NB4 (cell line): Measurements from ENCODE around the gene B3GLCT.

Source experiments
- DNase-seq: peaks from one replicate; pipeline ENCODE4 v3.0.0; 2010; ENCODE audit warnings: low read depth
- H3K4me3 ChIP-seq: one replicate; pipeline ENCODE4 v1.5.1; 2011; ENCODE audit warnings: mild to moderate bottlenecking, low read depth, low read length, moderate library complexity
- MYC ChIP-seq: IDR thresholded peaks from 2 replicates; pipeline ENCODE4 v1.6.1; 2011; ENCODE audit warnings: low read depth, low read length
- POLR2A ChIP-seq: IDR thresholded peaks from 2 replicates; pipeline ENCODE4 v1.6.1; 2011; ENCODE audit warnings: mild to moderate bottlenecking; ENCODE audit not compliant: insufficient read length; ENCODE audit errors: extremely low read depth
- TF ChIP-seq, protein P1 (sequence below): IDR thresholded peaks from 2 replicates; pipeline ENCODE4 v1.6.1; 2011; ENCODE audit warnings: low read depth, low read length
- TF ChIP-seq, protein P2 (sequence below): IDR thresholded peaks from one replicate; pipeline ENCODE4 v1.5.1; 2012; ENCODE audit warnings: low read depth, low read length

B3GLCT gene

GRCh38 chr13:31199849-31200636 is at the start of gene B3GLCT:
Gene B3GLCT (plus strand): TSS chr13:31199975. CDS start chr13:31200085, 110 bp downstream.
- peak within 1 kb of the TSS; percentile 35 for H3K4me3 ChIP-seq
- TF ChIP-seq MYC (peak; percentile 58), POLR2A (peak; percentile 37)
- TF ChIP-seq, protein P1, sequence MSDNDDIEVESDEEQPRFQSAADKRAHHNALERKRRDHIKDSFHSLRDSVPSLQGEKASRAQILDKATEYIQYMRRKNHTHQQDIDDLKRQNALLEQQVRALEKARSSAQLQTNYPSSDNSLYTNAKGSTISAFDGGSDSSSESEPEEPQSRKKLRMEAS, result peak; percentile 57
- TF ChIP-seq, protein P2, sequence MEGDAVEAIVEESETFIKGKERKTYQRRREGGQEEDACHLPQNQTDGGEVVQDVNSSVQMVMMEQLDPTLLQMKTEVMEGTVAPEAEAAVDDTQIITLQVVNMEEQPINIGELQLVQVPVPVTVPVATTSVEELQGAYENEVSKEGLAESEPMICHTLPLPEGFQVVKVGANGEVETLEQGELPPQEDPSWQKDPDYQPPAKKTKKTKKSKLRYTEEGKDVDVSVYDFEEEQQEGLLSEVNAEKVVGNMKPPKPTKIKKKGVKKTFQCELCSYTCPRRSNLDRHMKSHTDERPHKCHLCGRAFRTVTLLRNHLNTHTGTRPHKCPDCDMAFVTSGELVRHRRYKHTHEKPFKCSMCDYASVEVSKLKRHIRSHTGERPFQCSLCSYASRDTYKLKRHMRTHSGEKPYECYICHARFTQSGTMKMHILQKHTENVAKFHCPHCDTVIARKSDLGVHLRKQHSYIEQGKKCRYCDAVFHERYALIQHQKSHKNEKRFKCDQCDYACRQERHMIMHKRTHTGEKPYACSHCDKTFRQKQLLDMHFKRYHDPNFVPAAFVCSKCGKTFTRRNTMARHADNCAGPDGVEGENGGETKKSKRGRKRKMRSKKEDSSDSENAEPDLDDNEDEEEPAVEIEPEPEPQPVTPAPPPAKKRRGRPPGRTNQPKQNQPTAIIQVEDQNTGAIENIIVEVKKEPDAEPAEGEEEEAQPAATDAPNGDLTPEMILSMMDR, result peak; percentile 70
- peak; percentile 86 for DNase-seq

DNA sequence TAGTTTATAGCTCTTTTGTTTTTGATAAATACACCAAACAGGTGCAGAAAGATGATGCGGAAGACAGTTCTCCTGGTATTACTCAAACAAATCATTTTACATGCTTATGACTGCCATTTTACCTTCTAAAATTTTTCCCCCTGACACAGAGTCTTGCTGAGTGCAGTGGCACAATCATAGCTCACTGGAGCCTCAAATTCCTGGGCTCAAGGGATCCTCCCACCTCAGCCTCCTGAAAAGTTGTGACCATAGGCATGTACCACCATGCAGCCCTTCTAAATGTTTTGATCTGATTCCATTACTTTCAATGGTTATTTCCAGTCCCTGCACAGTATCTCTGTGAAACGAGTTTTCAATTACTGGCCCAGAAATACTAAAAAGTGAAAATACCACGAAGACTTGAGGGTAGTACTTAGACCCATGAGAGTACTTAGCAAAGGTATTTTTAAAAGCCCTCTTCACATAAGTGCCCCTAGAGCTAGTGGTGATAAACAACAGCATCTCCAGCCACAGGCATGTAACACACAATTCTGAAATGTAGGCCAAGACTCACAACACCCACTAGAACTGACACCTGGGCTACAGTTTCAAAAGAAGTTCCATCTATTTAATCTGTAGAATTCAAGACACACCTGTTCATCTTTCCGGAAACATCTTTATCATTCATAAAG is 49.3 kb upstream of the B3GLCT start:
- H3K4me3 ChIP-seq, result no peak overlapping the region
- DNase-seq, result no peak
- no peak for TF ChIP-seq MYC
- TF ChIP-seq, protein P1, result no peak
- TF ChIP-seq POLR2A, result no peak
- TF ChIP-seq, protein P2, result no peak

GRCh38 chr13:31151837-31152236 is 47.9 kb upstream of the B3GLCT start:
- no peak for TF ChIP-seq POLR2A
- TF ChIP-seq, protein P2, result no peak
- TF ChIP-seq, protein P1, result no peak
- TF ChIP-seq MYC, result no peak
- no peak overlapping the region for H3K4me3 ChIP-seq
- no peak for DNase-seq

GRCh38 chr13:31154939-31155338 is 44.8 kb upstream of the B3GLCT start:
- H3K4me3 ChIP-seq, result no peak overlapping the region
- TF ChIP-seq MYC (no peak), POLR2A (no peak)
- TF ChIP-seq, protein P1, result no peak
- TF ChIP-seq, protein P2, result no peak
- no peak for DNase-seq

GRCh38 chr13:31159306-31159705 is 40.5 kb upstream of the B3GLCT start:
- H3K4me3 ChIP-seq, result peak overlapping the region; percentile 87
- no peak for TF ChIP-seq POLR2A
- TF ChIP-seq MYC, result no peak
- TF ChIP-seq, protein P1, result no peak
- TF ChIP-seq, protein P2, result no peak
- DNase-seq, result no peak
